H1 (cell line): ENCODE measurements around the gene TMUB2. TPM values are rescaled to one million over a fixed set of nuclear protein-coding genes. Genes with fewer than 3 reads are reported as not detected.

ENCODE experiments used
- BCL11A ChIP-seq, 2 experiments: IDR thresholded peaks; one replicate each; pipeline ENCODE4 v1.6.1; 2011; ENCODE audit warnings: low read depth in 2 of 2, low read length in 2 of 2, mild to moderate bottlenecking in 2 of 2
- CBX5 ChIP-seq: fragments of 300-800, 300-1000 bp; sonication (generic); IDR thresholded peaks from 2 replicates; pipeline ENCODE4 v1.7.1; 2016; ENCODE audit warnings: antibody characterized with exemption, low read length, low read depth
- CHD1 ChIP-seq: IDR thresholded peaks from 2 replicates; pipeline ENCODE4 v1.6.1; 2012; ENCODE audit warnings: low read depth, low read length, improper control_type of control experiment
- EGR1 ChIP-seq: IDR thresholded peaks from 2 replicates; pipeline ENCODE4 v1.6.1; 2011; ENCODE audit warnings: low read depth, low read length, borderline replicate concordance
- FOSL1 ChIP-seq: IDR thresholded peaks from 2 replicates; pipeline ENCODE4 v1.6.1; 2011; ENCODE audit warnings: mild to moderate bottlenecking, low read depth, low read length, moderate library complexity; ENCODE audit not compliant: insufficient read depth
- JUN ChIP-seq: IDR thresholded peaks from 2 replicates; pipeline ENCODE4 v1.6.1; 2011; ENCODE audit warnings: low read depth, mild to moderate bottlenecking, improper control_type of control experiment, low read length
- KDM1A ChIP-seq: fragments of 200-600, 300-600 bp; sonication (generic); IDR thresholded peaks from 2 replicates; pipeline ENCODE4 v1.7.1; 2016; ENCODE audit warnings: mild to moderate bottlenecking, low read length, borderline replicate concordance
- MAFK ChIP-seq: IDR thresholded peaks from 2 replicates; pipeline ENCODE4 v1.6.1; 2012; ENCODE audit warnings: low read depth, mild to moderate bottlenecking, improper control_type of control experiment, low read length
- POLR2A ChIP-seq, 2 experiments: IDR thresholded peaks; 1 replicate in 1 of 2; 2 replicates in 1 of 2; pipeline ENCODE4 v1.6.1; 2011; ENCODE audit warnings: low read depth in 2 of 2, low read length in 2 of 2, mild to moderate bottlenecking in 2 of 2; ENCODE audit errors: control extremely low read depth in 1 of 2
- POLR2AphosphoS5 ChIP-seq: IDR thresholded peaks from 2 replicates; pipeline ENCODE4 v1.6.1; 2011; ENCODE audit warnings: low read depth, low read length
- POU5F1 ChIP-seq: IDR thresholded peaks from 2 replicates; pipeline ENCODE4 v1.6.1; 2011; ENCODE audit warnings: low read depth, mild to moderate bottlenecking, low read length, moderate library complexity
- RAD21 ChIP-seq, 2 experiments: IDR thresholded peaks in 1 of 2; conservative IDR thresholded peaks in 1 of 2; 2 replicates each; pipeline ENCODE4 v1.6.1; 2011; ENCODE audit warnings: low read depth in 2 of 2, low read length in 2 of 2, improper control_type of control experiment in 1 of 2, inconsistent platforms in 1 of 2, mild to moderate bottlenecking in 1 of 2, moderate library complexity in 1 of 2
- RXRA ChIP-seq: IDR thresholded peaks from 2 replicates; pipeline ENCODE4 v1.6.1; 2011; ENCODE audit warnings: low read depth, mild to moderate bottlenecking, low read length, moderate library complexity; ENCODE audit not compliant: insufficient read depth
- SIN3A ChIP-seq, 2 experiments: IDR thresholded peaks in 1 of 2; conservative IDR thresholded peaks in 1 of 2; 2 replicates each; pipeline ENCODE4 v1.6.1; 2011 to 2012; ENCODE audit warnings: low read length in 2 of 2, improper control_type of control experiment in 1 of 2, low read depth in 1 of 2, mild to moderate bottlenecking in 1 of 2
- SIX5 ChIP-seq: IDR thresholded peaks from 2 replicates; pipeline ENCODE4 v1.6.1; 2011; ENCODE audit warnings: mild to moderate bottlenecking, low read depth, low read length
- SP2 ChIP-seq: IDR thresholded peaks from 2 replicates; pipeline ENCODE4 v1.6.1; 2012; ENCODE audit warnings: mild to moderate bottlenecking, low read length, inconsistent platforms
- TAF1 ChIP-seq: IDR thresholded peaks from 2 replicates; pipeline ENCODE4 v1.6.1; 2011; ENCODE audit warnings: mild to moderate bottlenecking, low read depth, low read length
- TEAD4 ChIP-seq: IDR thresholded peaks from 2 replicates; pipeline ENCODE4 v1.6.1; 2012; ENCODE audit warnings: low read depth, low read length, inconsistent platforms, mixed read lengths
- USF2 ChIP-seq: IDR thresholded peaks from 2 replicates; pipeline ENCODE4 v1.6.1; 2011; ENCODE audit warnings: low read length, improper control_type of control experiment
- ZNF274 ChIP-seq: IDR thresholded peaks from 2 replicates; pipeline ENCODE4 v1.7.0; 2012; ENCODE audit warnings: low read length, borderline replicate concordance; ENCODE audit errors: extremely low read depth
- polyA plus RNA-seq, 7 experiments: library from polyadenylated mRNA; depleted of rRNA in 3 of 7; stranded (reverse) in 5 of 7; unstranded in 2 of 7; fragments of >200 nt in 5 of 7; fragments of 200-250 nt in 2 of 7; gene quantifications; 1 replicate in 5 of 7; 2 replicates in 1 of 7; 4 replicates in 1 of 7; pipeline versions ENCODE4 v1.2.1 to v1.2.3, GENCODE V29; 2011 to 2013; ENCODE audit warnings: missing spikeins in 2 of 7, mixed read lengths in 2 of 7
- total RNA-seq: library from RNA; stranded (reverse); fragmentation: NEBNext Ultra II Directional; extraction: Animal tissue kit (Norgen Biotek cat#: 25700); gene quantifications from 2 replicates; pipeline ENCODE4 v1.2.1, GENCODE V29; 2021
- TF ChIP-seq, protein P1 (sequence below): IDR thresholded peaks from 2 replicates; pipeline ENCODE4 v1.6.1; 2011; ENCODE audit warnings: low read depth, mild to moderate bottlenecking, low read length; ENCODE audit not compliant: insufficient read depth

Gene TMUB2
- total and polyA plus RNA-seq, 2 of the 8 experiments (the other 6 are each of a cell fraction or from before 2014, with no cell fraction given), result 18.5 to 30.5 TPM

- TF ChIP-seq USF2 (no peak), CHD1 (no peak), BCL11A (IDR thresholded peaks at IDR 0.05; ENCODE audit: low read depth in 2 of 2, low read length in 2 of 2) (no peak), KDM1A (no peak), POLR2A (IDR thresholded peaks at IDR 0.05; ENCODE audit: control extremely low read depth in 1 of 2, low read depth in 2 of 2, low read length in 2 of 2) (peak in 1 of 2 experiments; percentile 53; a peak in 1 of 3 replicates), SIX5 (no peak), JUN (no peak), RXRA (no peak), CBX5 (no peak), SIN3A (conservative IDR thresholded peaks at IDR 0.05 in 1 of 2, IDR thresholded peaks at IDR 0.05 in 1 of 2; ENCODE audit: low read depth in 1 of 2, low read length in 2 of 2) (peak; percentile 44 to 46; a peak in 1 of 4 replicates), POU5F1 (no peak), MAFK (no peak), FOSL1 (no peak), POLR2AphosphoS5 (no peak), EGR1 (no peak), ZNF274 (no peak), RAD21 (IDR thresholded peaks at IDR 0.05 in 1 of 2, conservative IDR thresholded peaks at IDR 0.05 in 1 of 2; ENCODE audit: low read depth in 2 of 2, low read length in 2 of 2) (peak in 1 of 2 experiments; percentile 25; a peak in 1 of 4 replicates), SP2 (no peak), TAF1 (0 out of 2 replicates have a peak, but pooled peaks have one; percentile 31), TEAD4 (no peak)
- TF ChIP-seq, protein P1, sequence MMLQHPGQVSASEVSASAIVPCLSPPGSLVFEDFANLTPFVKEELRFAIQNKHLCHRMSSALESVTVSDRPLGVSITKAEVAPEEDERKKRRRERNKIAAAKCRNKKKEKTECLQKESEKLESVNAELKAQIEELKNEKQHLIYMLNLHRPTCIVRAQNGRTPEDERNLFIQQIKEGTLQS, result no peak
Measured at GRCh38 chr17:44222112-44222869, 35.5 kb downstream of the TMUB2 start (continued).
